Mesodermal cell (in vitro differentiated cells): ENCODE results near the gene DLGAP4.
"Not testable (repeated sequence)": the region's sequence is repeated elsewhere in the genome, so short reads cannot be mapped to it uniquely, and the experiment has no call there.

ENCODE experiments used
- H3K27ac ChIP-seq: 2 replicates; pipeline ENCODE4 v1.7.0; 2013; ENCODE audit warnings: mild to moderate bottlenecking, low read depth, low read length, moderate library complexity; ENCODE audit not compliant: severe bottlenecking
- H3K36me3 ChIP-seq: 2 replicates; pipeline ENCODE4 v1.7.1; 2013; ENCODE audit warnings: mild to moderate bottlenecking, low read length, moderate library complexity; ENCODE audit not compliant: control insufficient read depth, insufficient read depth
- H3K4me1 ChIP-seq: one replicate; pipeline ENCODE4 v1.7.1; 2013; ENCODE audit warnings: mild to moderate bottlenecking, low read length; ENCODE audit not compliant: insufficient read depth, control insufficient read depth, poor library complexity, severe bottlenecking
- H3K4me3 ChIP-seq: 2 replicates; pipeline ENCODE4 v1.7.0; 2013; ENCODE audit warnings: low read length, control low read depth, mild to moderate bottlenecking; ENCODE audit not compliant: insufficient read depth, poor library complexity, severe bottlenecking; ENCODE audit errors: extremely low read depth
- H3K9me3 ChIP-seq: 2 replicates; pipeline ENCODE4 v1.7.1; 2013; ENCODE audit warnings: mild to moderate bottlenecking, low read length, moderate library complexity; ENCODE audit not compliant: control insufficient read depth
- WGBS, 2 experiments: methylation state at CpG; one replicate each; pipeline ENCODE4 v1.1.5; 2013; ENCODE audit warnings: missing lambda C conversion rate in 2 of 2; ENCODE audit not compliant: insufficient coverage in 2 of 2; 5-methylcytosine and 5-hydroxymethylcytosine counted together

The DLGAP4 gene

GRCh38 chr20:36372666-36373065, 66.5 kb downstream of the DLGAP4 start:
- 83 to 87% methylated on average over 6 of the region's 7 CpGs for WGBS, 2 experiments

GRCh38 chr20:36373089-36373488, 67.0 kb downstream of the DLGAP4 start:
- Histone ChIP-seq H3K36me3 (no peaks in the 10 kb centered on the region), H3K27ac (no peak overlapping the region), H3K9me3 (no peaks in the 10 kb centered on the region), H3K4me3 (no peak overlapping the region), H3K4me1 (no peaks in the 10 kb centered on the region)
- WGBS, 2 experiments = 80% methylated on average over 1 of the region's 1 CpG; no CpG with 5 or more reads in 1 of the 2 experiments

More at GRCh38 chr20:36372666-36373065, 66.5 kb downstream of the DLGAP4 start:
- Histone ChIP-seq H3K27ac (no peak overlapping the region), H3K4me3 (no peak overlapping the region), H3K36me3 (no peaks in the 10 kb centered on the region), H3K9me3 (no peaks in the 10 kb centered on the region), H3K4me1 (no peaks in the 10 kb centered on the region)

GRCh38 chr20:36374995-36375394, 68.9 kb downstream of the DLGAP4 start:
- Histone ChIP-seq H3K9me3 (no peaks in the 10 kb centered on the region), H3K27ac (no peak overlapping the region), H3K36me3 (no peaks in the 10 kb centered on the region), H3K4me3 (no peak overlapping the region), H3K4me1 (no peaks in the 10 kb centered on the region)
- 80 to 83% methylated on average over 3 of the region's 4 CpGs for WGBS, 2 experiments

- Histone ChIP-seq H3K4me3 (no peak overlapping the region), H3K9me3 (no peaks in the 10 kb centered on the region), H3K4me1 (no peaks in the 10 kb centered on the region), H3K27ac (no peak overlapping the region), H3K36me3 (no peaks in the 10 kb centered on the region)
- 86 to 89% methylated on average over 16 to 18 of the region's 22 CpGs for WGBS, 2 experiments
These were observed 71.5 kb downstream of the DLGAP4 start for GRCh38 chr20:36377348-36378326.

GRCh38 chr20:36378686-36379085, 72.5 kb downstream of the DLGAP4 start:
- Histone ChIP-seq H3K4me1 (no peaks in the 10 kb centered on the region), H3K36me3 (no peaks in the 10 kb centered on the region), H3K9me3 (no peaks in the 10 kb centered on the region), H3K27ac (no peak overlapping the region), H3K4me3 (no peak overlapping the region)
- WGBS, 2 experiments = 88 to 92% methylated on average over 9 of the region's 9 CpGs

- WGBS, 2 experiments = 80 to 100% methylated on average over 1 of the region's 1 CpG
- H3K36me3 ChIP-seq, H3K4me3 ChIP-seq, H3K9me3 ChIP-seq, H3K4me1 ChIP-seq, H3K27ac ChIP-seq: not testable (repeated sequence)
These were observed 73.8 kb downstream of the DLGAP4 start for GRCh38 chr20:36379914-36380313.

GRCh38 chr20:36384022-36384619, 78.0 kb downstream of the DLGAP4 start:
- no peak overlapping the region for H3K27ac ChIP-seq
- WGBS, 2 experiments = 0 to 4% methylated on average over 4 to 6 of the region's 6 CpGs
- no peaks in the 10 kb centered on the region for H3K4me1 ChIP-seq
- H3K36me3 ChIP-seq = no peaks in the 10 kb centered on the region
- no peak overlapping the region for H3K4me3 ChIP-seq
- H3K9me3 ChIP-seq = no peaks in the 10 kb centered on the region

- no peaks in the 10 kb centered on the region for H3K36me3 ChIP-seq
- WGBS, 2 experiments = 67 to 71% methylated on average over 2 to 3 of the region's 3 CpGs
- H3K4me3 ChIP-seq = no peak overlapping the region
- no peaks in the 10 kb centered on the region for H3K9me3 ChIP-seq
- no peak overlapping the region for H3K27ac ChIP-seq
- no peaks in the 10 kb centered on the region for H3K4me1 ChIP-seq
These were observed 79.4 kb downstream of the DLGAP4 start for GRCh38 chr20:36385503-36385902.

- Histone ChIP-seq H3K4me3 (no peak overlapping the region), H3K4me1 (peaks cover 6% of the 10 kb centered on the region), H3K9me3 (no peaks in the 10 kb centered on the region), H3K36me3 (no peaks in the 10 kb centered on the region), H3K27ac (no peak overlapping the region)
These were observed 80.1 kb downstream of the DLGAP4 start for GRCh38 chr20:36386236-36386635.

GRCh38 chr20:36390269-36390668, 84.1 kb downstream of the DLGAP4 start:
- H3K9me3 ChIP-seq = no peaks in the 10 kb centered on the region
- H3K4me3 ChIP-seq = no peak overlapping the region
- 80 to 90% methylated on average over 2 of the region's 2 CpGs for WGBS, 2 experiments
- no peaks in the 10 kb centered on the region for H3K36me3 ChIP-seq
- H3K4me1 ChIP-seq = peaks cover 15% of the 10 kb centered on the region
- H3K27ac ChIP-seq = no peak overlapping the region
